ENCODE measurements around the gene FOXC1.

Gene FOXC1

DNA sequence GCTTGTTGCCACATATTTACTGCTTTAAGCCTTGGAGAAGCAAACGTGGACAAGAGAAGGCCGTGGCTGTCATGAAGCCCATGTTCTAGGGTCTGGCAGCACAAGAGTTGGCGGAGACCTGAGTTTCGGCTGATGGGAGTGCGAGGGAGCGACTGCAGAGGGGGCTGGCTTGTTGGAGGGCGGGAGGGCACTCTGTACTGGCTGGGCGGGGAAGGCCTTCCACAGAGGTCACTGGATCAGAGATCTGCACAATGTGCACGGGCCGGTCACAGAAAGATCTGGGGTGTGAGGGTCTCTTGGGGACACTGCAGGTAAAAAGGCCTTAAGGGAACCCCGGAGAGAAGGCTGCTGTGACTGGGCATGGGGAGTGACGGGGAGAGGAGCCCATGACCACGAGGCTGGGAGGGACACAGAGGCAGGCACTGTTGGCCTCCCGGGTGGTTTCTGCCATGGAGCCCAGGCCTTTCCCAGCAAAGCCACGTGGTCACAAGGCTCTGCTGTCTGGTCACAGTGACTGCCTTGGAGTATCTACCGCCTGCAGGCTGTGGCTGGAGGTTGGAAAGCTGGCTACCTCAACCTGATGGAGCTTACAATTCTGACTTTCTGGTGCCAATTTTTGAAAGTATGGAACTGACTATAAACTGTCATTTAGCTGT is 23.8 kb downstream of the FOXC1 start:
- Histone ChIP-seq H3K27ac (ENCODE audit: low read length) (no peak overlapping the region), H3K27me3 (ENCODE audit: control insufficient read depth, insufficient read depth, low read length) (peaks cover 22% of the 10 kb centered on the region), H3K4me1 (ENCODE audit: control insufficient read depth, low read depth, low read length) (no peaks in the 10 kb centered on the region), H3K9me3 (ENCODE audit: control insufficient read depth, low read depth, low read length) (no peaks in the 10 kb centered on the region), H3K36me3 (ENCODE audit: control insufficient read depth, low read depth, low read length) (no peaks in the 10 kb centered on the region), H3K9ac (ENCODE audit: low read length) (no peak overlapping the region), H3K4me3 (ENCODE audit: low read length) (no peak overlapping the region)

DNA sequence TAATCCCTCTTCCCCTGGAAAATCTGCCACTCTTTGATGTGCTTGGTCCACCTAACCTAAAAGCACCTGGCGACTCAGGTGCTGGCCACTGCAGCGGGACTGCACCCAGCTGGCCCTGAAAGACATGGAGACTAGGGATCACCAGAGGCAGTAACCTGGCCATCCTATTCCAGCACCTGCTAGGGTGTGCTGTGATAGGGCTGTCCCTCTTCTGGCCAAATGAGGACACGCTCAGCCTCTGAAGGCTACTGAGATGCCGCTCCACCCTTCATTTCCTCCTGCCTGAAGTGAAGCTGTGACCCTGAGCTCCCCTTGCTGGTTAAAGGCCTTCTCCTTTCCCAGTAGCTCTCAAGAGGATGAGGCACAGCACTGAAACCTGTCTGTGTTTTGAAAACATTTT is 24.4 kb downstream of the FOXC1 start:
- H3K9me3 ChIP-seq (ENCODE audit: control insufficient read depth, low read depth, low read length), result no peaks in the 10 kb centered on the region
- H3K4me3 ChIP-seq (ENCODE audit: low read length), result no peak overlapping the region
- H3K27ac ChIP-seq (ENCODE audit: low read length), result no peak overlapping the region
- no peaks in the 10 kb centered on the region for H3K4me1 ChIP-seq (ENCODE audit: control insufficient read depth, low read depth, low read length)
- H3K9ac ChIP-seq (ENCODE audit: low read length), result no peak overlapping the region
- H3K36me3 ChIP-seq (ENCODE audit: control insufficient read depth, low read depth, low read length), result no peaks in the 10 kb centered on the region
- H3K27me3 ChIP-seq (ENCODE audit: control insufficient read depth, insufficient read depth, low read length), result peaks cover 16% of the 10 kb centered on the region

DNA sequence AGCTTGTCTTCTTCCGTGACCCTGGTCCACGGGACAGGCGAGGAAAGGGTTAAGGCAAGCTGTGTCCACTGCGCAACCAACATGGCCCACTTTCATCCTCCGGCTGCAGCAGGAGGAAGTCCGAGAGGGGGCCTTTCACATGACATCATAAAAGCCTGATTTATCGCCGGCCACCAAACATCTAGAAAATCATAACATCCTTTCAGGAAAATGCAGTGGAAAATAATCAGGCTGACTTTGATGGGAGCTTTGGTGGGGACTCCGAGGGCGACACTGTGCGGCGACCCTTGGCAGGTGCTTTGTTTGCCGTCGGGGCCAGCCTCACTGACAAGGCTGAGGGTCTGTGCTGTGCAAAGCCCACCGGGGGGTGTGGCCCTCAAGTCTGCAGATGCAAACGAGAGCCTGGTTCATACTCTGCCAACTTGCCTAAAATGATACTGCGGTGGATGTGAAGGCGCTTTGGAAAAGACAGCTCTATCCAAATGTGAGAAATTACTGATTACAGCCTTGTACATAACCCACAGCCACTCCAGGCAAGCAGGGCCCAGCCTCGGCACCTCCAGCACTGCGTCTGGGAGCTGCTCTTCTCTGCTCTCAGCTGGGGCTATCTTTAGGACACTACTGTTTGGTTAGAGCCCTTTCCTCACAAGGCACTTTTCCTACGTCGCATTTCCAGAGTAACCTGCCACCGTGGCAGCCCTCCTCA is 25.7 kb downstream of the FOXC1 start:
- Histone ChIP-seq H3K9me3 (ENCODE audit: control insufficient read depth, low read depth, low read length) (no peaks in the 10 kb centered on the region), H3K9ac (ENCODE audit: low read length) (no peak overlapping the region), H3K27ac (ENCODE audit: low read length) (no peak overlapping the region), H3K4me1 (ENCODE audit: control insufficient read depth, low read depth, low read length) (no peaks in the 10 kb centered on the region), H3K4me3 (ENCODE audit: low read length) (no peak overlapping the region), H3K36me3 (ENCODE audit: control insufficient read depth, low read depth, low read length) (no peaks in the 10 kb centered on the region), H3K27me3 (ENCODE audit: control insufficient read depth, insufficient read depth, low read length) (peaks cover 3% of the 10 kb centered on the region)

DNA sequence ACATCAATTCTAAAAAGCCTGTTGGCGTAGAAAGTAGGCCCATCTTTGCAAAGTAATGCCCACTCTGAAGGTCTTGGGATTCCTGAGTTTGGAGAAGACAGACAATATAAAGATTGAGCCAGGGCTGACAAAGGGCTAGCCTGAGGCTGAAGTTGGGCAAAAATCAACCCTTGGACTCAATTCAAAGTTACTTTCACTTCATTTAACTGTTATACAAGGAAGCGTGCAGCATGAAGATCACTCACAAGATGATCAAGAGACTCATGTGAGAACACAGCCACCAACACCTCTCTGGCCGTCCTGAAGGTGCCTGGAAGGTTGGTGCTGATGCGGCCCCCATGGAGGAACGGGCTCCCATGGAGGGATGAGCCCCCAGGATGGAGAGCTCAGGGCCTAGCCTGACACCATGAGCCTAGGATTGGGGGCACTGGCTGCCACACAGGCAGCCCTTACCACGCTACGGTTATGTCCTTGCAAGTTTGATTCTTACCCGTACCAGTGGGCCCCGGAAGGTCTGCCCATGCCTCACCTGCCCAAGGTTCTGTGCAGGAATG is 26.6 kb downstream of the FOXC1 start:
- Histone ChIP-seq H3K4me3 (ENCODE audit: low read length) (no peak overlapping the region), H3K27me3 (ENCODE audit: control insufficient read depth, insufficient read depth, low read length) (no peaks in the 10 kb centered on the region), H3K36me3 (ENCODE audit: control insufficient read depth, low read depth, low read length) (no peaks in the 10 kb centered on the region), H3K27ac (ENCODE audit: low read length) (no peak overlapping the region), H3K9ac (ENCODE audit: low read length) (no peak overlapping the region), H3K9me3 (ENCODE audit: control insufficient read depth, low read depth, low read length) (no peaks in the 10 kb centered on the region), H3K4me1 (ENCODE audit: control insufficient read depth, low read depth, low read length) (no peaks in the 10 kb centered on the region)

DNA sequence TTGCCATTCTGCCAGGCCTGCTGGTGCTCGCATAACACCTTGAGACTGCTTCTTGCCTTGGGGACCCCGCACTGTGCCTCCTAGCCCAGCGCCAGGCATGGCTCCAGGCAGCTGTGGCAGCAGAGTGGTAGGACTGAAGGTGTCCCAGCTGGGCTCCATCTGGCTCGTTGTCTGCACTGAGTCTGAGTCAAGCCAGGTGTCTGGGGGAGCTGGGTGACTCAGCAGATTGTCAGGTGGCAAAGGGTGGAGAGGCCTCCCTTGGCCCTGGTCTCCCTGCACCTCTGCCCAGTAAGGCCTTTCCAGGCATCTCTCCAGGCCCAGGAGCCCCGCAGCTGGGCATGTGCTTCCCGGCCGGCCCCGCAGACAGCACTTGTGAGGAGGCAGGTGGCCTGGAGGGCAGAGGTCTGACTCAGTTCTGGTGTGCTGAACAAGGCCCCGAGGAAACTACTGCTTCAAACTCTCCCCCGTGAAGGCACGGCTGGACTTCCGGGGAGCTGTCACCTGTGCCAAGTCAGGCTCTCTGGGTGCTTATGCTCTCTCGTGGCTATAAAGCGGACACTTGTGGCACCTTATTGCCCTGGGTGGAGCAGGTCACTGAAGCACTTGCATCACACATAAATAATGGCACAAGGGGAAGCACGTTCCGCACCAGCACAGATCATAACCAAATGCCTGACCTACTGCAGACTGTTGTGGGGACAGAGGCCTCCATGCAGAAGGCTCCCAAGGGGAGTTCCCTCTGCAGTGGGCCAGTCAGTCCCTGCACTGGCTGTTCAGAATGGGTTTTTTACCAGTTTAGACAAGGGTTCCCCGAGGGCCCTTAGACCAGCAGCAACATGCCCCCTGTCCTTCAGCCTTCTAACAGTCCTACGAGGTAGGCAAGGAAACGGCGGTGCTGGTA is 27.5 kb downstream of the FOXC1 start:
- Histone ChIP-seq H3K36me3 (ENCODE audit: control insufficient read depth, low read depth, low read length) (no peaks in the 10 kb centered on the region), H3K9me3 (ENCODE audit: control insufficient read depth, low read depth, low read length) (no peaks in the 10 kb centered on the region), H3K9ac (ENCODE audit: low read length) (no peak overlapping the region), H3K4me1 (ENCODE audit: control insufficient read depth, low read depth, low read length) (no peaks in the 10 kb centered on the region), H3K27ac (ENCODE audit: low read length) (no peak overlapping the region), H3K27me3 (ENCODE audit: control insufficient read depth, insufficient read depth, low read length) (no peaks in the 10 kb centered on the region), H3K4me3 (ENCODE audit: low read length) (no peak overlapping the region)

DNA sequence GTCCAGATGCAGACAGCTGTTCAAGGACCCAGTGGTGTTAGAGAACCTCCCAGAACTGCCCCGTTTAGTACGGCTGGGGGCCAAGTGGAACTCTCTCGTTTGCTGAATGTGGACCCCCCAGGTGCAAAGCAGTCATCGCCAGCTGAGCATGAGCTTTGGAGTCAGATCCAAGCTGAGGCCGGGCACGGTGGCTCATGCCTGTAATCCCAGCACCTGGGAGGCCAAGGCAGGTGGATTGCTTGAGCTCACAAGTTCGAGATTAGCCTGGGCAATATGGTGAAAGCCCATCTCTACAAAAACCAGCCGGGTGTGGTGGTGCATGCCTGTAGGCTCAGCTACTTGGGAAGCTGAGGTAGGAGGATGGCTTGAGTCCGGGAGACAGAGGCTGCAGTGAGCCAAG is 29.7 kb downstream of the FOXC1 start:
- H3K27ac ChIP-seq (ENCODE audit: low read length), result no peak overlapping the region
- no peaks in the 10 kb centered on the region for H3K27me3 ChIP-seq (ENCODE audit: control insufficient read depth, insufficient read depth, low read length)
- H3K9ac ChIP-seq (ENCODE audit: low read length), result no peak overlapping the region
- H3K9me3 ChIP-seq (ENCODE audit: control insufficient read depth, low read depth, low read length), result no peaks in the 10 kb centered on the region
- no peak overlapping the region for H3K4me3 ChIP-seq (ENCODE audit: low read length)
- H3K4me1 ChIP-seq (ENCODE audit: control insufficient read depth, low read depth, low read length), result peaks cover 14% of the 10 kb centered on the region
- H3K36me3 ChIP-seq (ENCODE audit: control insufficient read depth, low read depth, low read length), result no peaks in the 10 kb centered on the region

DNA sequence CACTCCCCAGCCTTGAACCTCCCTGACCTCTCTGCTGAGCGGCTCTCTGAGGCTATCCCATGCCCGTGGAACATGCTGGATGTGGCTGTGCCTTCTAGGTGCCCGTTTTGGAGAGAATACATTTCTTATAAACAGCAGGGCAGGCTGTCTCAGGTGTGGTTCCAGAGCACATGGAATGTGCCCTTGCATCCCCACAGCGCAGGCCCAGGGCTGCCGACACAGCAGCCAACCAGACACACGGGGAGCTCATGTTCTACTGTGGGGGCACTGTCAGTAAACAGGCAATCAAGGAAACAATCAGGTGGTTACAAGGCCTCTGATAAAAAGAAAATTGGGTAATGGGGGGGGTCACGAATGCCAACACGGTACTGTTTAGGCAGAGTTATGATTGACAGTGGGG is 30.8 kb downstream of the FOXC1 start:
- H3K27me3 ChIP-seq (ENCODE audit: control insufficient read depth, insufficient read depth, low read length), result no peaks in the 10 kb centered on the region
- peaks cover 14% of the 10 kb centered on the region for H3K4me1 ChIP-seq (ENCODE audit: control insufficient read depth, low read depth, low read length)
- H3K9me3 ChIP-seq (ENCODE audit: control insufficient read depth, low read depth, low read length), result no peaks in the 10 kb centered on the region
- no peak overlapping the region for H3K9ac ChIP-seq (ENCODE audit: low read length)
- H3K27ac ChIP-seq (ENCODE audit: low read length), result no peak overlapping the region
- no peak overlapping the region for H3K4me3 ChIP-seq (ENCODE audit: low read length)
- H3K36me3 ChIP-seq (ENCODE audit: control insufficient read depth, low read depth, low read length), result no peaks in the 10 kb centered on the region

DNA sequence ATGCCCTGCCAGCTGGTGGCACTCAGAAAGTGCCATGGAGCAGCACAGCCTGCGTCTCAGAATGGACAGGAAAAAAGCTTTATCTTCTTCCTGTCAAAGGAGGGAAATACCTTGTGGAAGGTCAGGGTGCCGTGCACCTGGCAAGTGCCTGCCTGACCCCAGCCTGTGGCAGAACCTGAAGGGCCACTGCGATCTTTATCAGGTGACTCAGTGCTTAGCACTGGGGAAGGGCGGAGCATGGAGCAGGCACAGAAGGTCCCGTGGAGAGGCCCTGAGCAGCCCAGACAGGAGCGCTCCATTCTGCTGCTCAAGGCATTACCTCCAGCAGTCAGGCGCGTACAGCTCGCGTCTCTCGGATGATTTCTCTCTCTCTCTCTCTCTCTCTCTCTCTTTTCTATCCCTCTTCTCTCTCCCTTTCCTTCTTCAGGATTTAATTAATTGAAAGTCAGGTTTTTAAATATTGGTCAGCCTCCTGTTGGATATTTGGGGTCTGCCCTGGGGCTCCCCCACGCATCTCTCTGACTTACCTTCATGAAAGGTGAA is 31.7 kb downstream of the FOXC1 start:
- H3K4me3 ChIP-seq (ENCODE audit: low read length), result no peak overlapping the region
- no peaks in the 10 kb centered on the region for H3K9me3 ChIP-seq (ENCODE audit: control insufficient read depth, low read depth, low read length)
- no peaks in the 10 kb centered on the region for H3K27me3 ChIP-seq (ENCODE audit: control insufficient read depth, insufficient read depth, low read length)
- H3K27ac ChIP-seq (ENCODE audit: low read length), result no peak overlapping the region
- peaks cover 14% of the 10 kb centered on the region for H3K4me1 ChIP-seq (ENCODE audit: control insufficient read depth, low read depth, low read length)
- H3K9ac ChIP-seq (ENCODE audit: low read length), result no peak overlapping the region
- no peaks in the 10 kb centered on the region for H3K36me3 ChIP-seq (ENCODE audit: control insufficient read depth, low read depth, low read length)

DNA sequence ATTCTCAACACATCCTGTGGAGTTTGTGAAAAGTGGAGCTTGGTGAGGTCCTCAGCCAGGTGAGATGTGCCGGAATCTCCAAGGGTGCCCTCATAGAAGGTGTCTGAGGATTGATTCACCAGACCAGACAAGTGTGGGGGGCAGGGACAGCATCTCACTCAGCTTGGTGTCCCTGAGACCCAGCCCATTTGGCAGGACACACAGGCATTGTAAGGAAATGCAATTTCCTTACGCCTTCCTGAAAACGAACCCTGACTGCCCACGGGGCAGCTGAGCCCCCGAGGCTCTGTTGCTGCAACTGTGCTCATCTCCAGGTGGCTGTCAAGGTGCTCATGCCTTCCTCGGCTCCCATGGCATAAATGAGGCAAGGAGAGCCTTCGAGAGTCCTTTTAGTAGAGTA is 33.4 kb downstream of the FOXC1 start:
- Histone ChIP-seq H3K4me1 (ENCODE audit: control insufficient read depth, low read depth, low read length) (peaks cover 14% of the 10 kb centered on the region), H3K27ac (ENCODE audit: low read length) (no peak overlapping the region), H3K27me3 (ENCODE audit: control insufficient read depth, insufficient read depth, low read length) (no peaks in the 10 kb centered on the region), H3K9ac (ENCODE audit: low read length) (no peak overlapping the region), H3K36me3 (ENCODE audit: control insufficient read depth, low read depth, low read length) (no peaks in the 10 kb centered on the region), H3K4me3 (ENCODE audit: low read length) (no peak overlapping the region), H3K9me3 (ENCODE audit: control insufficient read depth, low read depth, low read length) (no peaks in the 10 kb centered on the region)

DNA sequence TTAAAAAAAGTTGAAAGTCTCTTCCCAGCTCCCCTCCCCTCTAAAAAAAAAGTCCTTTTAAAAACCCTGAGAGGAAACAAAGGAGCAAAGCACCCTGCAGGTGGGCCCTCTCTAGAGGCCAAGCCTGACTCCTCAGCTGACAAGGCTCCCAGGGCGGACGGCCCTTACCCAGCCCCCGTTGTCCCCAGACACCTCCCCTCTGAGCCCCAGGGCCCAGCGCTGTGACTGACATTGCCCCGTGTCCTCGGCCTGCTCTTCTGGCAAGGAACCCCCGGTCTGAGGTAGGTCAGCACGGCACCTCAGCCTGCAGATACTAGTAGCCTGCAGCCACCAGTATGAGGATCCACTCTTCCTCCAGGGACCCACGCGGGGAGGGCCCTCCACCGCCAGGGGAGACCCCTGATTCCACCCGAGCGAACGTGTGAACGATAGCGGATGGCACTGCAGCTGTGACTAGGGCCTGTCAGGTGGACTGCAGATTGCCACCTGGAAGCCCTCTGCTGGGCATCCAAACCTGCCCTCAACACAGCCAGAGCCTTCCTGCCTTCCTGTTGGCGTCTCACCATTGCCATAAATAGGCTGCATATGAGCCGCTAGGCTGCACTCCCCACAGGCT is 34.2 kb downstream of the FOXC1 start:
- no peaks in the 10 kb centered on the region for H3K9me3 ChIP-seq (ENCODE audit: control insufficient read depth, low read depth, low read length)
- H3K27me3 ChIP-seq (ENCODE audit: control insufficient read depth, insufficient read depth, low read length), result no peaks in the 10 kb centered on the region
- H3K27ac ChIP-seq (ENCODE audit: low read length), result no peak overlapping the region
- H3K4me3 ChIP-seq (ENCODE audit: low read length), result no peak overlapping the region
- peaks cover 14% of the 10 kb centered on the region for H3K4me1 ChIP-seq (ENCODE audit: control insufficient read depth, low read depth, low read length)
- H3K36me3 ChIP-seq (ENCODE audit: control insufficient read depth, low read depth, low read length), result no peaks in the 10 kb centered on the region
- no peak overlapping the region for H3K9ac ChIP-seq (ENCODE audit: low read length)

DNA sequence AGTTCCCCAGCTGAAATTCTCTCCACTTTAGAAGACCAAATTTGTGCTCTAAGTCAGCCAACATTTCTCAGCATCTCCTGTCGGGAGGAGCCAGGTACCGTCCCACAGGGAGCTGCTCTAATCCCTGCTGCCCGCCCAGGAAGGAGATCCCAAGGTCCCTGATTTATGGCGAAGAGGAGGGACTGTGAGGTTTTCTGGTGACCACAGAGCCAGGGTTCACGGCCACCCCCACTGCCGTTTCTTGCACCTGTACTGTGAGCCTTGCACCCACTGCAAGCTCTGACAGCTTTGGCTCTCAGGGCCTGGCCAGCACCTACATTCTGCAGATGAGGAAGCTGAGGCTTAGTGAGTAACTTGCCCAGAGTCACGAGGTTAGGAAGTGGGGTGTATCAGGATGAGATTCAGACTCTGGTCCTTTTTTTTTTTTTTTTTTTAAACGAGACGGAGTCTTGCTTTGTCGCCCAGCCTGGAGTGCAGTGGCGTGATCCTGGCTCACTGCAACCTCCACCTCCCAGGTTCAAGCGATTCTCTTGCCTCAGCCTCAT is 34.9 kb downstream of the FOXC1 start:
- Histone ChIP-seq H3K9me3 (ENCODE audit: control insufficient read depth, low read depth, low read length) (no peaks in the 10 kb centered on the region), H3K27me3 (ENCODE audit: control insufficient read depth, insufficient read depth, low read length) (no peaks in the 10 kb centered on the region), H3K9ac (ENCODE audit: low read length) (no peak overlapping the region), H3K4me1 (ENCODE audit: control insufficient read depth, low read depth, low read length) (peaks cover 14% of the 10 kb centered on the region), H3K27ac (ENCODE audit: low read length) (no peak overlapping the region), H3K36me3 (ENCODE audit: control insufficient read depth, low read depth, low read length) (no peaks in the 10 kb centered on the region), H3K4me3 (ENCODE audit: low read length) (no peak overlapping the region)
